Measurements from ENCODE around the gene SBNO2. TPM values are rescaled to one million over a fixed set of nuclear protein-coding genes. Genes with fewer than 3 reads are reported as not detected.

SBNO2 gene
- total and polyA plus RNA-seq, 2 of the 4 experiments (the other 2 are of a cell fraction): 13.4 to 40.5 TPM

DNA sequence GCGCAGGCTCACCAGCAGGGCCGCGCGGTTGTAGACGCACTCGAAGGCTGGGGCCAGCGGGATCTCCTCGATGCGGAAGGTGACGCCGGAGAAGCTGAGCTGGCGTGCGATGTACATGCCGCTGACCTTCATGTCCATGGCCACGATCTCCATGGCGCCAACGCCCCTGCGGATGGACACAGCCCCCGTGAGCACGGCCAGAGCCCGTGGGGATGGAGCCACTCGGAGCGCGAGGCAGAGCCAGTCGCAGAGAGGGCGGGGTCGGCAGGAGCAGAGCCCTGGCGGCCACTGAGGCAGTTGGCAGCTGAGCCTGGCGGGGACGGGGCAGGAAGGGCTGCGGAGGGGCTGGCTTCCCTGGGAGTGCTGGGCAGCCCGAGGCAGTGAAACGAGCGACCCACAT is 55.1 kb downstream of the SBNO2 start:
- intact Hi-C loops (cut with micrococcal nuclease) (no loop called here), in situ Hi-C loops (cut with MboI; ENCODE audit: low sequenced_read_pairs) (no loop called here), dilution Hi-C loops (cut with HindIII; ENCODE audit: low sequenced_read_pairs, unreplicated experiment) (no loop called here)
- H3K4ac ChIP-seq (ENCODE audit: low read depth, low read length): no peak overlapping the region
- no peak for TF ChIP-seq FOS (IDR thresholded peaks at IDR 0.05; ENCODE audit: low read depth, low read length)
- no peak for TF ChIP-seq RFX5 (IDR thresholded peaks at IDR 0.05; ENCODE audit: low read depth, low read length)
- TF ChIP-seq MAZ (IDR thresholded peaks at IDR 0.05; ENCODE audit: borderline replicate concordance, low read depth, low read length): no peak
- no peak for TF ChIP-seq RAD21 (IDR thresholded peaks at IDR 0.05; ENCODE audit: low read length)
- TF ChIP-seq, protein P1, sequence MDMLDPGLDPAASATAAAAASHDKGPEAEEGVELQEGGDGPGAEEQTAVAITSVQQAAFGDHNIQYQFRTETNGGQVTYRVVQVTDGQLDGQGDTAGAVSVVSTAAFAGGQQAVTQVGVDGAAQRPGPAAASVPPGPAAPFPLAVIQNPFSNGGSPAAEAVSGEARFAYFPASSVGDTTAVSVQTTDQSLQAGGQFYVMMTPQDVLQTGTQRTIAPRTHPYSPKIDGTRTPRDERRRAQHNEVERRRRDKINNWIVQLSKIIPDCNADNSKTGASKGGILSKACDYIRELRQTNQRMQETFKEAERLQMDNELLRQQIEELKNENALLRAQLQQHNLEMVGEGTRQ (IDR thresholded peaks at IDR 0.05; ENCODE audit: low read depth, low read length): no peak
- no peak for TF ChIP-seq NFE2L2 (IDR thresholded peaks at IDR 0.05; ENCODE audit: low read depth, low read length)
- TF ChIP-seq RCOR1 (IDR thresholded peaks at IDR 0.05; ENCODE audit: insufficient replicate concordance, low read length): no peak
- no peak for TF ChIP-seq CEBPB (IDR thresholded peaks at IDR 0.05; ENCODE audit: low read depth, low read length)
- TF ChIP-seq CTCF (conservative IDR thresholded peaks at IDR 0.05; ENCODE audit: low read depth, low read length): no peak
- ChIA-PET POLR2A (ENCODE audit: unreplicated experiment) (no interaction called here), CTCF (no interaction called here)
- no peak overlapping the region for H3K27ac ChIP-seq (ENCODE audit: insufficient read depth, low read length)
- H3K27me3 ChIP-seq (ENCODE audit: control insufficient read depth, insufficient read depth, low read length): no peaks in the 10 kb centered on the region
- H2BK120ac ChIP-seq (ENCODE audit: low read depth, low read length): no peak overlapping the region
- H3K9ac ChIP-seq (ENCODE audit: low read depth, low read length): no peak overlapping the region
- H3K56ac ChIP-seq (ENCODE audit: extremely low read depth, insufficient read depth, low read length): no peak overlapping the region
- H4K5ac ChIP-seq (ENCODE audit: low read depth, low read length): no peak overlapping the region
- no peak overlapping the region for H2BK15ac ChIP-seq (ENCODE audit: low read depth, low read length)
- H3K23ac ChIP-seq (ENCODE audit: low read depth, low read length): no peak overlapping the region
- H3K4me2 ChIP-seq (ENCODE audit: low read depth, low read length): no peak overlapping the region
- no peak overlapping the region for H2AK5ac ChIP-seq (ENCODE audit: low read depth, low read length)
- H2BK20ac ChIP-seq (ENCODE audit: low read depth, low read length): no peak overlapping the region
- peaks cover 14 to 40% of the 10 kb centered on the region in 2 experiments for H3K79me1 ChIP-seq (ENCODE audit: low read depth in 1 of 2, low read length in 2 of 2)
- no peak overlapping the region for H2AK9ac ChIP-seq (replicated peaks; ENCODE audit: low read depth, low read length, poor library complexity)
- H2AFZ ChIP-seq (replicated peaks; ENCODE audit: low read length, poor library complexity): peak overlapping the region; percentile 58
- DNase-seq: no peak
- WGBS, 2 experiments (ENCODE audit: extremely low coverage in 2 of 2, insufficient read length in 1 of 2): 90% methylated on average over 20 of the region's 34 CpGs; no CpG with 5 or more reads in 1 of the 2 experiments
- no peak overlapping the region for H3K18ac ChIP-seq (ENCODE audit: low read depth, low read length)
- H3K4me3 ChIP-seq (ENCODE audit: insufficient read depth, low read depth, low read length): no peak overlapping the region
- peaks cover 88% of the 10 kb centered on the region for H3K36me3 ChIP-seq (ENCODE audit: control insufficient read depth, insufficient read depth, low read length)
- BruUV-seq (replicated peaks): no TSS peak
- H3K4me1 ChIP-seq (ENCODE audit: control insufficient read depth, insufficient read depth, low read length): peaks cover 2% of the 10 kb centered on the region; the same call in 1 of the 2 replicates
- peaks cover 17% of the 10 kb centered on the region for H4K20me1 ChIP-seq (ENCODE audit: insufficient read depth, low read length)
- H3K9me3 ChIP-seq (ENCODE audit: control insufficient read depth, insufficient read depth, low read length): no peaks in the 10 kb centered on the region
- no peaks in the 10 kb centered on the region for H3K9me1 ChIP-seq (ENCODE audit: insufficient read depth, low read length)
- no peak overlapping the region for H4K8ac ChIP-seq (ENCODE audit: low read depth in 2 of 2, low read length in 2 of 2)
- no peak overlapping the region for H2BK5ac ChIP-seq (ENCODE audit: low read depth, low read length, poor library complexity, severe bottlenecking)
- H4K91ac ChIP-seq (ENCODE audit: insufficient read depth, low read depth, low read length): no peak overlapping the region
- no peak overlapping the region for H3K14ac ChIP-seq (replicated peaks; ENCODE audit: low read depth, low read length)
- ATAC-seq (ENCODE audit: low read depth): no peak

All from IMR-90 (cell line).